Measurements from ENCODE around the gene CA4. TPM values are rescaled to one million over a fixed set of nuclear protein-coding genes. Genes with fewer than 3 reads are reported as not detected.
"Not testable (repeated sequence)": the region's sequence is repeated elsewhere in the genome, so short reads cannot be mapped to it uniquely, and the experiment has no call there.

CA4 gene
- total RNA-seq, 1 experiment from 2014 or later: 1.7 TPM

GRCh38 chr17:60102015-60102631 is 47.6 kb upstream of the CA4 start:
- not testable (repeated sequence) for H3K4me1 ChIP-seq (ENCODE audit: insufficient read depth, low read length); H3K4ac ChIP-seq (ENCODE audit: low read depth, low read length); H2BK12ac ChIP-seq (ENCODE audit: insufficient read length, low read depth, low read length); DNase-seq; H3K79me2 ChIP-seq (ENCODE audit: insufficient read depth, low read length); H2AFZ ChIP-seq (ENCODE audit: low read length); H2AK5ac ChIP-seq (ENCODE audit: insufficient read length, low read length); H2BK120ac ChIP-seq (ENCODE audit: low read depth, low read length, poor library complexity, severe bottlenecking); H3K56ac ChIP-seq (ENCODE audit: insufficient read length, low read depth, low read length); H3K27ac Mint-ChIP-seq; H3K79me1 ChIP-seq (ENCODE audit: insufficient read depth, low read depth, low read length, poor library complexity, severe bottlenecking); H4K20me1 ChIP-seq (ENCODE audit: control insufficient read depth, insufficient read depth, insufficient read length); H3K9me3 ChIP-seq (ENCODE audit: control insufficient read depth, low read depth, low read length); H3K27me3 Mint-ChIP-seq (ENCODE audit: low read depth); H3K9me3 Mint-ChIP-seq; H2BK20ac ChIP-seq (ENCODE audit: low read depth, low read length, poor library complexity, severe bottlenecking); H4K8ac ChIP-seq (replicated peaks; ENCODE audit: insufficient read length, low read depth, low read length); H3K23ac ChIP-seq (ENCODE audit: insufficient read length, low read depth, low read length); H2BK5ac ChIP-seq (ENCODE audit: insufficient read length, low read length); H3K23me2 ChIP-seq (ENCODE audit: insufficient read length, low read depth, low read length, poor library complexity, severe bottlenecking); H3K36me3 Mint-ChIP-seq (ENCODE audit: insufficient read depth in 1 of 3, low read depth in 3 of 3); H3K18ac ChIP-seq (ENCODE audit: insufficient read length, low read depth, low read length); H3K4me3 Mint-ChIP-seq; H4K91ac ChIP-seq (ENCODE audit: insufficient read length, low read depth, low read length); H3T11ph ChIP-seq (ENCODE audit: low read length); H3K14ac ChIP-seq (ENCODE audit: insufficient read depth, low read length); H3K4me1 Mint-ChIP-seq; H3K27ac ChIP-seq (ENCODE audit: insufficient read length, low read depth, low read length); H3K9ac ChIP-seq (ENCODE audit: extremely low read depth, insufficient read length, low read length); H4K5ac ChIP-seq (ENCODE audit: insufficient read length, low read depth, low read length); H3K4me2 ChIP-seq (ENCODE audit: insufficient read depth, insufficient read length, low read length); H2BK15ac ChIP-seq (ENCODE audit: low read depth, low read length); H3K27me3 ChIP-seq (ENCODE audit: insufficient read depth, low read length)
- WGBS (ENCODE audit: extremely low coverage, insufficient read length, low lambda C conversion rate): no CpG with 5 or more reads among the region's 11 CpGs
